ENCODE results near the gene FAM171A2.
"Not testable (repeated sequence)": the region's sequence is repeated elsewhere in the genome, so short reads cannot be mapped to it uniquely, and the experiment has no call there.

The FAM171A2 gene

GRCh38 chr17:44343510-44344209 is 20.0 kb downstream of the FAM171A2 start:
- DNase-seq, result no peak

GRCh38 chr17:44340553-44340952 is 23.1 kb downstream of the FAM171A2 start:
- not testable (repeated sequence) for DNase-seq

GRCh38 chr17:44338702-44339101 is 25.0 kb downstream of the FAM171A2 start:
- DNase-seq, result no peak

DNA sequence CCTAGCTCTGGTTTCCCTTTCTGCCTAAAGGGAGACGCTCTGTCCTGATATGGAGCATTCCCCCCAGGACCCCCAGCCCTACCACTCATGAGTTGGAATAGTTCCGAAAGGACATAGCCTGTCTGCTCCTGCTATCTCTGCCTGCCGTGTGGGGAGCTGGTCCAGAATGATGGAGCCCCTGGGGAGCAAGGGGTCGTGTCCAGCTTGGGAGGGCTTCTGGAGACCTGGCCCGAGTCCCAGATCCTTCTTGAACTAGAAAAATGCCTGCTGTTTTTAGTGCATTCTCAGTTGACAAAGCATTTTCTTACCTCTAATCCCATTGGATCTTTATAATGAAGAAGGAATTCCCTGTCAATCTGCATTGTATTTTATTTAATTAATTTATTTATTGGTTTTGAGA is 27.7 kb downstream of the FAM171A2 start:
- no peak for DNase-seq

- DNase-seq, result no peak
Observed at GRCh38 chr17:44335564-44335963, 28.1 kb downstream of the FAM171A2 start.

DNA sequence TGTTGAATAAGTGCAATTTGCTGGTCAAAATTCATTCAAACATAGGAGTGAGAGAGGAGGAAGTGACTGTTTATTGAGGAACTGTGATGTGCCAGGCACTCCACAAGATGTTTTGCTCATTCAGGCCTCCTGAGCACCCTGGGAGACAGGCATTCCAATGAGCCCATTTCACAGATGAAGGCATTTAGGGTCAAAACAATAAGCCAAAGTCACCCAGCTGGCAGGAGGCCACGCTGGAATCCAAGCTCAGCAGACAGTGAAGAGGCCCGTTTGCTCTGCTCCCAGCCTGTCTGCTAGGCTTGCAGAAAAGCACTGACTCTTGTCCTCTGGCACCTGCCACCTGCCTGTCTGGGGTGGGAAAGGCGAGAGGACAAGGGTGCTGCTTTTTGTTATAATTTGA is 28.9 kb downstream of the FAM171A2 start:
- DNase-seq, result no peak

DNA sequence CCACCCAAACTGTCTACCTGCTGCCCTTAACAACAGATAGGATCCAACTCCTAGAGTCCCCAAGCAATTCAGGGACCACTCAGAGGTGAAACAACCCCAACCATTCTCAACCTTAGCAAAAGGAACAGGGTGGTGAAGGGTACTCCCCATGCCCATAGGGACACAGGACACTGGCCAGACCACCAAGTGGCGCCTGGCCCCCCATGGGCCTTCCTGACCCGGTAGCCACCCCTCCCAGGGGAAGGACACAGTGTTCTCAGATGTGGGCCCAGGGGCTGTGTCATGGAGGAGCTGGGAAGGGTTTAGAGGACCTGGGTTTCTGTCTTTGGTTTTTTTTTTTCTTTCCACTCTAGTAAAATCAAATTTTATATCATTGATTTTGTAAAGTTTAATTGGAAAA is 29.3 kb downstream of the FAM171A2 start:
- DNase-seq, result no peak

GRCh38 chr17:44333371-44333770 is 30.3 kb downstream of the FAM171A2 start:
- no peak for DNase-seq

DNA sequence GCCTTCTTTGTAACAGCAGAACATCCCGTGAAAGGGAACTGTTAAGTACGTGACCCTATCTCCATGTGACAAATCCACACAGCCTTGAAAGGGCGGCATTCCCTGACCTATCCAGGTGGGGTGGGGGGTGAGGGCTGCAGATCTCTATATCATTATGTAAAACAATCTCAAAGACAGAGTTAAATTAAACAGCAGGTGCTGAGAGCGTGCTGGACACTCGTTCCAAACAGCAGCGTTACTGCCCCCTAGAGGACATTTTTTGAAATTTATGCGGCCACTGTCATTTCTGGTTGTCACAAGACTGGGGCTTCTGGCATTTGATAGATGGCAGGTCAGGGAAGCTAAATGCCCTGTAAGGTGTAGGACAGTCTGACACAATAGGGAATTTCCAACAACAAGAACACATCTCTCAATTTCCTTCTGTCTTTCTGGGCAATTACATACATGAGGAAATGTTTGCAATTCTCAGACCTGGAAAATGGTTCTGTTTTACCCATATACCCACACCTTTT is 32.3 kb downstream of the FAM171A2 start:
- no peak for DNase-seq

DNA sequence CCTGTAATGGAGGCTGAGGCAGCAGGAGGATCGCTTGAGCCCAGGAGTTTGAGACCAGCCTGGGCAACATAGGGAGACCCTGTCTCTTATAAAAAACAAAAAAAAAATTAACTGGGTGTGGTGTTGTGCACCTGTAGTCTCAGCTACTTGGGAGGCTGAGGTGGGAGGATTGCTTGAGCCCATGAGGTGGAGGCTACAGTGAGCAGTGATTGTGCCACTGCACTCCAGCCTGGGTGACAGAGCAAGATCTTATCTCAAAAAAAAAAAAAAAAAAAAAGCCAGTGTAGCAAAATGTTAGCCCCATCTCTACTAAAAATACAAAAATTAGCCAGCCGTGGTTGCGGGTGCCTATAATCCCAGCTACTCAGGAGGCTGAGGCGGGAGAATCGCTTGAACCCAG is 33.4 kb downstream of the FAM171A2 start:
- DNase-seq, result not testable (repeated sequence)

- not testable (repeated sequence) for DNase-seq
Observed at GRCh38 chr17:44329516-44329915, 34.1 kb downstream of the FAM171A2 start.

GRCh38 chr17:44327715-44328449 is 35.8 kb downstream of the FAM171A2 start:
- no peak for DNase-seq

DNA sequence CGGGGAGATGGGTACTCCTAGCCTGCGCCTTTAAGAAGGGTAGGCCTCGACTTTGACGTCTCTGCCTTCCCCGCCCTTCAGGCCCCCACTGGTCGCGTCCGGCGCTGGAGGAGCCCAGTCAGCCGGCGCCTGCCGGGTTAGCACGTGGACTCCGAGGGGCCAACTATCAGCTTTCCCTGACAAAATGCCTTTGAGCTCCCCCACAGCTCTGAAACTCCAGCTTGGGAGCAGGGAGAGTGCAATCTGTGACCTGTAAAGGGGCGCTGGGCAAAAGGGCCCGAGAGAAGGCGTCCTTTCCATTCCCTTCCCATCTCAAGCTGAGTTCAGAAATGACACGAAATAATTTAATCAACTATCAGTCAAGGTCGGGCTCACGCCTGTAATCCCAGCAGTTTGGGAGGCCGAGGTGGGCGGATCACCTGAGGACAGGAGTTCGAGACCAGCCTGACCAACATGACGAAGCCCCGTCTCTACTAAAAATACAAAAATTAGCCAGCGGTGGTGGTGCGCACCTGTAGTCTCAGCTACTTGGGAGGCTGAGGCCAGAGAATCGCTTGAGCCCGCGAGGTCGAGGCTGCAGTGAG is 36.7 kb downstream of the FAM171A2 start:
- DNase-seq, result peak; percentile 98

- peak; percentile 79 for DNase-seq
Observed at GRCh38 chr17:44324571-44325275, 38.9 kb downstream of the FAM171A2 start, which contains the start of gene SLC25A39. Gene SLC25A39, minus strand, starts transcription at chr17:44324823. Its CDS starts 1,261 bp downstream, at chr17:44323562.

- no peak for DNase-seq
Observed at GRCh38 chr17:44324092-44324570, 39.5 kb downstream of the FAM171A2 start.

GRCh38 chr17:44323359-44324091 is 40.1 kb downstream of the FAM171A2 start:
- DNase-seq, result no peak

DNA sequence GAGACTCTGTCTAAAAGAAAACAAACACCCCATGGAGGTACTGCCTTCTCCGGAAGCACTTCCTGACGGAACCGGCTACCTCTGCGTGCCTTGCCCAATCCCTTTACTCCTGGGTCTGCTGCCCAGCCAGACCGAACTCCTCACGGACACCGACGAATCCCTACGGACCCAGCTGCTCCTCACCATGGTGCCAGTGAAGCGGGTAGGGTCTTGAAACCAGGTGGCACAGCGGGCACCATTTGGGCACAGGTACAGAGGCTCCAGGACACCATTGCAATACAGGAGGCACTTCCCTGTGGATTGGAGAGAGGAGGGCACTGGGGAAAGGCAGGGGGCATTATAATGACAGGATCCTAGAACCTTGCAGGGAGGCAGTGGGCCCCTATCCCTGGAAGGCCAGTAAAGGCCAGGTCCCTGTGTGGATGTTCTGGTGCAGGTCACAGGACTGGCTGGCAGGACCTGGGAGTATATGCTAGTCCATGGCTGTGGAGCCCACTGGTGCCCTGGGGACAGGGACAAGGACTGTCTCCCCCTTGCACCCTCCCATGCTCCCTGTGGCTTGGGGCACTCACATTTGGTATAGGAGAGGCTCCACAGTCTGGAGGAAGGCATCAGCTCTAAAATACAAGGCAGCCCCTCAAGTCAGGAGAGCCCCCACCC is 41.3 kb downstream of the FAM171A2 start:
- DNase-seq, result no peak

GRCh38 chr17:44321246-44322120 is 42.2 kb downstream of the FAM171A2 start:
- no peak for DNase-seq

- DNase-seq, result no peak
Observed at GRCh38 chr17:44320066-44320465, 43.6 kb downstream of the FAM171A2 start.

DNA sequence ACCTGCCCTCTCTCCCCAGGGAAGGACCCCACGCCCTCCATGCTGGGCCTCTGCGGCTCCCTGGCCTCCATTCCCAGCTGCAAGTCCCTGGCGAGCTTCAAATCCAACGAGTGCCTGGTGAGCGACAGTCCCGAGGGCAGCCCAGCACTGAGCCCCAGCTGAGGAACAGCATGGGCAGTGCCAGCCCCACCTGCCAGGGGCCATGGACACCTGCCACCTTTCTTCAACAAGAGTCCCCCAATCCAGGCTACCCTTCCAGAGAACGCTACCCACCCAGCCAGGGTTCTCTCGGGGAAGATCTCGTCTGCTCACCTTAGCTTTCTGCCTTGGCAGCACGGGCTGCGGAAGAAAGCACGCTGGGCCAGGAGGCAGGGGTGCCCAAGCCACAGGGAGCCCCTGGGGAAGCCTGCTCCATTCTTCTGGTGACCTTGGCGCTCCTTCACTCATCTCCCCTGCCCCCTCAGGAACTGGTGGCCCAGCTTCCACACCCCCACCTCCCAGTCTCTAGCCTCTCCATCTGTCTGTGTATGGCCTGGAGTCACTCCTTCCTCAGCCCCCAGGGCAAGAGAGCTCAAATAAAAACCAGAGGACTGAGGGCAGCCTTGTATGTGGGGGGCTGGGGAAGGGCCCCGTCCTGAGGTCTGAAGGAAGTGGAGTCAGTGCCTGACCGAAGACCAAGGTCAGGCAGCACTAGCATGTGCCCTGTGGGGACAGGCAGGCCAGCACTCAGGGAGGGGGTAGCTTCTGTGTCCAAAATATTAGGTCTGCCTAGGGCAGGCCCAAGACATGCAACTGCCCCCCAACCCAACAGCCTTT is 45.4 kb downstream of the FAM171A2 start:
- no peak for DNase-seq

Data from NCI-H226 (cell line).